Tibial artery (tissue), 4 donors: Measurements from ENCODE around the gene UBE2H.
A peak's percentile ranks its signal among the peaks of the same experiment; 100 is the strongest.
"Not testable (repeated sequence)": the region's sequence is repeated elsewhere in the genome, so short reads cannot be mapped to it uniquely, and the experiment has no call there.

ENCODE experiments used
- DNase-seq, 2 donors: peaks; one replicate each; pipeline ENCODE4 v3.0.0-alpha.2; 2019
- H3K27ac ChIP-seq, 2 donors: fragments of 200-600 bp; sonication (generic) in 1 of 2; 1 replicate in 1 of 2; 2 replicates in 1 of 2; pipeline ENCODE4 v1.5.1; 2018 to 2019; ENCODE audit warnings: mild to moderate bottlenecking in 1 of 2
- H3K27me3 ChIP-seq, 2 donors: fragments of 200-600 bp; sonication (generic) in 1 of 2; one replicate each; pipeline versions ENCODE4 v1.5.1 to v1.6.0; 2016 to 2019
- H3K36me3 ChIP-seq, 3 donors: fragments of 200-600 bp; sonication (generic) in 2 of 3; one replicate each; pipeline ENCODE4 v1.5.1; 2016 to 2019; ENCODE audit warnings: mild to moderate bottlenecking in 2 of 3
- H3K4me1 ChIP-seq, 4 donors: fragments of 200-600 bp; sonication (generic) in 2 of 4; 1 replicate in 3 of 4; 2 replicates in 1 of 4; pipeline ENCODE4 v1.5.1; 2016 to 2019
- H3K4me3 ChIP-seq, 2 donors: fragments of 200-600 bp; sonication (generic) in 1 of 2; 1 replicate in 1 of 2; 2 replicates in 1 of 2; pipeline ENCODE4 v1.5.1; 2018 to 2019; ENCODE audit warnings: mild to moderate bottlenecking in 2 of 2
- H3K9me3 ChIP-seq, 3 donors: fragments of 200-600 bp; sonication (generic) in 1 of 3; one replicate each; pipeline ENCODE4 v1.5.1; 2016 to 2019
- CTCF ChIP-seq, 2 experiments: fragments of 200-600 bp in 1 of 2; fragments of 450-650 bp in 1 of 2; IDR thresholded peaks; one replicate each; pipeline ENCODE4 v1.5.1; 2017 to 2019; ENCODE audit warnings: antibody characterized with exemption in 2 of 2, mild to moderate bottlenecking in 1 of 2, moderate library complexity in 1 of 2
- intact Hi-C: fragments of 100-400 bp; cut with DNase I; formaldehyde crosslinking; loops from one replicate; pipeline ENCODE4 v1.15.0; 2023; ENCODE audit warnings: low total_unique reads

The UBE2H gene

GRCh38 chr7:129865093-129865924 lies 87.5 kb downstream of the UBE2H start:
- Histone ChIP-seq H3K27me3 (no peaks in the 10 kb centered on the region), H3K4me3 (peak overlapping the region in 1 of 2 donors; percentile 34), H3K9me3 (no peaks in the 10 kb centered on the region), H3K36me3 (no peaks in the 10 kb centered on the region), H3K27ac (peak overlapping the region; percentile 81 to 82), H3K4me1 (peaks cover 0 to 89% (median 66%) of the 10 kb centered on the region in 4 donors)
- TF ChIP-seq CTCF (IDR thresholded peaks at IDR 0.05): no peak
- intact Hi-C loops: loop anchor here (10.0 kb wide), 1 partner anchor 79 kb away; no protein-coding TSS in a partner anchor
- no peak for DNase-seq

GRCh38 chr7:129864676-129865075 lies 88.1 kb downstream of the UBE2H start:
- peaks cover 0 to 89% (median 67%) of the 10 kb centered on the region in 4 donors for H3K4me1 ChIP-seq
- TF ChIP-seq CTCF (IDR thresholded peaks at IDR 0.05): peak in 1 of 2 experiments; percentile 29
- peak overlapping the region; percentile 81 to 82 for H3K27ac ChIP-seq
- not testable (repeated sequence) for DNase-seq, H3K27me3 ChIP-seq, H3K36me3 ChIP-seq, H3K9me3 ChIP-seq
- intact Hi-C loops: loop anchor here (10.0 kb wide), 1 partner anchor 80 kb away; no protein-coding TSS in a partner anchor
- H3K4me3 ChIP-seq: peak overlapping the region in 1 of 2 donors; percentile 34

- no peak for TF ChIP-seq CTCF (IDR thresholded peaks at IDR 0.05)
- H3K9me3 ChIP-seq: no peaks in the 10 kb centered on the region
- intact Hi-C loops: loop anchor here (10.0 kb wide), 1 partner anchor 81 kb away; no protein-coding TSS in a partner anchor
- no peaks in the 10 kb centered on the region for H3K36me3 ChIP-seq
- H3K4me1 ChIP-seq: peaks cover 0 to 89% (median 68%) of the 10 kb centered on the region in 4 donors
- no peak overlapping the region for H3K4me3 ChIP-seq
- DNase-seq: peak; percentile 67 to 80
- H3K27me3 ChIP-seq: no peaks in the 10 kb centered on the region
- H3K27ac ChIP-seq: peak overlapping the region; percentile 81 to 82
Measured at GRCh38 chr7:129864042-129864441, 88.7 kb downstream of the UBE2H start.

GRCh38 chr7:129862682-129863081 lies 90.1 kb downstream of the UBE2H start:
- DNase-seq: no peak
- intact Hi-C loops: loop anchor here (10.0 kb wide), 1 partner anchor 82 kb away; no protein-coding TSS in a partner anchor
- TF ChIP-seq CTCF (IDR thresholded peaks at IDR 0.05): no peak

GRCh38 chr7:129860784-129861183 lies 92.0 kb downstream of the UBE2H start:
- H3K4me1 ChIP-seq: peaks cover 0 to 99% (median 80%) of the 10 kb centered on the region in 4 donors
- H3K4me3 ChIP-seq, DNase-seq: not testable (repeated sequence)

More at GRCh38 chr7:129862682-129863081, 90.1 kb downstream of the UBE2H start:
- Histone ChIP-seq H3K4me1 (peaks cover 0 to 92% (median 71%) of the 10 kb centered on the region in 4 donors), H3K27me3 (no peaks in the 10 kb centered on the region), H3K36me3 (no peaks in the 10 kb centered on the region), H3K9me3 (no peaks in the 10 kb centered on the region), H3K4me3 (no peak overlapping the region), H3K27ac (peak overlapping the region; percentile 81 to 82)

GRCh38 chr7:129859183-129859582 lies 93.6 kb downstream of the UBE2H start:
- TF ChIP-seq CTCF (IDR thresholded peaks at IDR 0.05): no peak
- Histone ChIP-seq H3K9me3 (no peaks in the 10 kb centered on the region), H3K36me3 (no peaks in the 10 kb centered on the region), H3K4me3 (no peak overlapping the region), H3K27ac (peak overlapping the region; percentile 51 to 63), H3K4me1 (peaks cover 0 to 100% (median 81%) of the 10 kb centered on the region in 4 donors), H3K27me3 (no peaks in the 10 kb centered on the region)
- intact Hi-C loops: no loop called here
- DNase-seq: no peak

More at GRCh38 chr7:129860784-129861183, 92.0 kb downstream of the UBE2H start:
- not testable (repeated sequence) for H3K9me3 ChIP-seq, H3K36me3 ChIP-seq, H3K27me3 ChIP-seq
- intact Hi-C loops: loop anchor here (10.0 kb wide), 1 partner anchor 84 kb away; no protein-coding TSS in a partner anchor
- H3K27ac ChIP-seq: peak overlapping the region; percentile 81 to 82
